ENCODE data around the gene KRTAP9-6. TPM values are rescaled to one million over a fixed set of nuclear protein-coding genes. Genes with fewer than 3 reads are reported as not detected.
"Not testable (repeated sequence)": the region's sequence is repeated elsewhere in the genome, so short reads cannot be mapped to it uniquely, and the experiment has no call there.

The KRTAP9-6 gene, protein sequence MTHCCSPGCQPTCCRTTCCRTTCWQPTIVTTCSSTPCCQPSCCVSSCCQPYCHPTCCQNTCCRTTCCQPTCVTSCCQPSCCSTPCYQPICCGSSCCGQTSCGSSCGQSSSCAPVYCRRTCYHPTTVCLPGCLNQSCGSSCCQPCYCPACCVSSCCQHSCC
- not detected in 2 replicates for total RNA-seq (2014; rRNA removed; shearing (Covaris generic))

DNA sequence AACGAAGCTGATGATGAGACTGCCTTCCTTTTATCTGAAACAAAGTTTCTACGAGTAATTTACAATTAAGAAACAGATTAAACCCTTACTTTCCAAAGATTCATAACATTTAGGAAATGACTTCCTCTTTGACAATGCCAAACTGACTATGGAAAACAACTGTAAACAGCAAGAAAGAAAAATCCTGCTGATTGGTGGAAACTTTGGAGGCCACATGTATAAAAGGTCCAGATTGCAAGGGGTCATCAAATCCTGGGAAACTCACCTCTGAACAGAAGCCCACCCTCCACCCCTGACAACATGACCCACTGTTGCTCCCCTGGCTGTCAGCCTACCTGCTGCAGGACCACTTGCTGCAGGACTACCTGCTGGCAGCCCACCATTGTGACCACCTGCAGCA, at the start of gene KRTAP9-6:
TSS of gene KRTAP9-6 (plus strand) at position 301 of the 400 bp plus-strand sequence. CDS start at position 301, 0 bp downstream.
- no peak for DNase-seq
- Histone ChIP-seq H3K36me3 (replicated peaks; ENCODE audit: control insufficient read depth, insufficient read depth, low read length) (no peaks in the 10 kb centered on the region), H3K27me3 (ENCODE audit: control insufficient read depth, insufficient read depth, low read length) (no peaks in the 10 kb centered on the region; the same call in 1 of the 2 replicates)

DNA sequence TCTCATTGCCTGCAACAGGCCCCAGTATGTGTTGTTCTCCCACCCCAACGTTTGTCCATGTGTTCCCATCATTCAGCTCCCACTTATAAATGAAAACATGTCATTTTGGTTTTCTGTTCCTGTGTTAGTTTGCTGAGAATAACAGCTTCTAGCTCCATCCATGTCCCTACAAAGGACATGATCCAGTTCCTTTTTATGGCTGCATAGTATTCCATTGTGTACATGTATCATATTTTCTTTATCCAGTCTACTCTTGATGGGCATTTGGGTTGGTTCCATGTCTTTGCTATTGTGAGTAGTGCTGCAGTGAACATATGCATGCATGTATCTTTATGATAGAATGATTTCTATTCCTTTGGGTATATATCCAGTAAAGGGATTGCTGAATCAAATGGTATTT, 49.5 kb upstream of the KRTAP9-6 start:
- no peak overlapping the region for H3K4me3 ChIP-seq (ENCODE audit: insufficient read depth, low read depth, low read length)
- DNase-seq: no peak
- no peaks in the 10 kb centered on the region for H3K27me3 ChIP-seq (ENCODE audit: control insufficient read depth, insufficient read depth, low read length)
- no peaks in the 10 kb centered on the region for H3K36me3 ChIP-seq (replicated peaks; ENCODE audit: control insufficient read depth, insufficient read depth, low read length)

More for the DNA sequence above, at the start of gene KRTAP9-6:
- H3K4me3 ChIP-seq (ENCODE audit: insufficient read depth, low read depth, low read length): no peak within 1 kb of the TSS

DNA sequence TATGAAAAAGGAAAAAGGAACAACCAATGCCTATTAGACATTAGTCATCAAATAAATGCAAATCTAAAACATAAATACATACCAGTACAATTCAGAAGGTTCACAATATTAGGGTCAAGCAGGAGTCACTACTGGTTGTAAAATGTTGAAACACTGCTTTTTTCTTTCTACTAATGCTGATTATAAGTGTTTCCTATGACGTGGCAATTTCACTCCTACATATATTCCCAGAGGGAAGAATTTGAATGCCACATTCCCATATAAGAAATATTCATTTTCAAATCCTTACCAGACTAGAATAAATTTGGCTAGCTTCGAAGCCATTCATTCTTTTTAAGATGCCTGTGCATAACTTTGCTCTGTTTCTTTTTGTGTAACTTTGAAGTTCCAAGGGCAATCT, 41.4 kb upstream of the KRTAP9-6 start:
- Histone ChIP-seq H3K27me3 (ENCODE audit: control insufficient read depth, insufficient read depth, low read length) (no peaks in the 10 kb centered on the region), H3K4me3 (ENCODE audit: insufficient read depth, low read depth, low read length) (no peak overlapping the region), H3K36me3 (replicated peaks; ENCODE audit: control insufficient read depth, insufficient read depth, low read length) (no peaks in the 10 kb centered on the region)
- no peak for DNase-seq

DNA sequence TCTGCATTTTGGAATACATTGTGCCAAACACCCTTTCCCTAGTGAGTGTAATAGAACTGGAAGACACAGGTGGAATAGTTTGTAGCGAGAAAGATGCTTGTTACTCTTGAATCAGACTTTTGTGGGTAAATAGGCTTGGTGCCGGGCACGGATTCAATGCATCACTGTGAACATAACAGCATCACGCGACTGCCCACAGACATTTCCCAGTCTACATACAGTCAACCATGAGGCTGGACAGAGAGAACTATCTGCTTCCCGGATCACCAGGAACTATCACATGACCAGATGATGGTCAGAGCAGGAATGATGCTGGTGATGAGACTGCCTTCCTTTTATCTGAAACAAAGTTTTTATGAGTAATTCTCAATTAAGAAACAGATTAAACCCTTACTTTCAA, 39.1 kb upstream of the KRTAP9-6 start:
- no peak for DNase-seq
- Histone ChIP-seq H3K36me3 (replicated peaks; ENCODE audit: control insufficient read depth, insufficient read depth, low read length) (no peaks in the 10 kb centered on the region), H3K27me3 (ENCODE audit: control insufficient read depth, insufficient read depth, low read length) (no peaks in the 10 kb centered on the region), H3K4me3 (ENCODE audit: insufficient read depth, low read depth, low read length) (no peak overlapping the region)

DNA sequence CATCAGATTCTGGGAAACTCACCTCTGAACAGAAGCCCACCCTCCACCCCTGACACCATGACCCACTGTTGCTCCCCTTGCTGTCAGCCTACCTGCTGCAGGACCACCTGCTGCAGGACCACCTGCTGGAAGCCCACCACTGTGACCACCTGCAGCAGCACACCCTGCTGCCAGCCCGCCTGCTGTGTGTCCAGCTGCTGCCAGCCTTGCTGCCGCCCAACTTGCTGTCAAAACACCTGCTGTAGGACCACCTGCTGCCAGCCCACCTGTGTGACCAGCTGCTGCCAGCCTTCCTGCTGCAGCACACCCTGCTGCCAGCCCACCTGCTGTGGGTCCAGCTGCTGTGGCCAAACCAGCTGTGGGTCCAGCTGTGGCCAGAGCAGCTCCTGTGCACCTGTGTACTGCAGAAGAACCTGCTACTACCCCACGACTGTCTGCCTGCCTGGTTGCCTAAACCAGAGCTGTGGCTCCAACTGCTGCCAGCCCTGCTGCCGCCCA, 38.5 kb upstream of the KRTAP9-6 start, which contains the start of gene KRTAP9-2:
TSS of gene KRTAP9-2 (plus strand) at position 51 of the 498 bp plus-strand sequence. CDS start at position 58, 7 bp downstream.
- not testable (repeated sequence) for H3K36me3 ChIP-seq (replicated peaks; ENCODE audit: control insufficient read depth, insufficient read depth, low read length); DNase-seq; H3K27me3 ChIP-seq (ENCODE audit: control insufficient read depth, insufficient read depth, low read length); H3K4me3 ChIP-seq (ENCODE audit: insufficient read depth, low read depth, low read length)

DNA sequence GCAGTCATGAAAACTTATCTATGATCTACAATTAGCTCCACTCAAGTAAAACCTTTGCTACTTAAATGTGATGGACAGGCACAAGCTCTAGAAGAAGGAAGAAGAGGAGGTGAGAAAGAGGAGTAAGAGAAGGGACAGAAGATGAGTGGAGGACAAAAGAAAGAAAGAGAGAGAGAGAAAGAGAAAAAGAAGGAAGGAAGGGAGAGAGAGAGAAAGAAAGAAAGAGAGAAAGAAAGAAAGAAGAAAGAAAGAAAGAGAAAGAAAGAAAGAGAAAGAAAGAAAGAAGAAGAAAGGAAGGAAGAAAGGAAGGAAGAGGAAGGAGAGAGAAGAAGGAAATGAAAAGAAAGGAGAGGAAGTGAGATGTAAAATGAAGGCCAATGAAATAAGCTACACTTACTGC, 35.1 kb upstream of the KRTAP9-6 start:
- no peak for DNase-seq
- no peaks in the 10 kb centered on the region for H3K27me3 ChIP-seq (ENCODE audit: control insufficient read depth, insufficient read depth, low read length)
- no peaks in the 10 kb centered on the region for H3K36me3 ChIP-seq (replicated peaks; ENCODE audit: control insufficient read depth, insufficient read depth, low read length)
- no peak overlapping the region for H3K4me3 ChIP-seq (ENCODE audit: insufficient read depth, low read depth, low read length)

DNA sequence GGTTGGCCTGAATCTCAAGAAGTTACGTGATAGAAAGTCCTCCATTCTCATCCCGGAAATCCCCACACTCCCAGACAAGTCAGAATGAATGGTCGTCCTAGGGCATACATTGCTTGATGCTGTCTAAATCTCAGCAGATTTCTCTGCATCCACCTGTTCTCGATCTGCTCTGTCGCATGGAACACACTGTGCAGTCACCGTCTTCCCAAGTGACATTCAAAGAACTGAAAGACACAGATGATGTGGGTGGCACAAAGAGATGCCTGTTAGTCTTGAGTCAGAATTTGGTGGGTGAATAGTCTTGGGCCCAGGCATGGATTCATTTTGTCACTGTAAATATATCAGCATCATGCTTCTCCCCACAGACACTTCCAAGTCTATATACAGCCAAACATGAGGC, 33.4 kb upstream of the KRTAP9-6 start:
- Histone ChIP-seq H3K4me3 (ENCODE audit: insufficient read depth, low read depth, low read length) (no peak overlapping the region), H3K36me3 (replicated peaks; ENCODE audit: control insufficient read depth, insufficient read depth, low read length) (no peaks in the 10 kb centered on the region), H3K27me3 (ENCODE audit: control insufficient read depth, insufficient read depth, low read length) (no peaks in the 10 kb centered on the region)
- no peak for DNase-seq

DNA sequence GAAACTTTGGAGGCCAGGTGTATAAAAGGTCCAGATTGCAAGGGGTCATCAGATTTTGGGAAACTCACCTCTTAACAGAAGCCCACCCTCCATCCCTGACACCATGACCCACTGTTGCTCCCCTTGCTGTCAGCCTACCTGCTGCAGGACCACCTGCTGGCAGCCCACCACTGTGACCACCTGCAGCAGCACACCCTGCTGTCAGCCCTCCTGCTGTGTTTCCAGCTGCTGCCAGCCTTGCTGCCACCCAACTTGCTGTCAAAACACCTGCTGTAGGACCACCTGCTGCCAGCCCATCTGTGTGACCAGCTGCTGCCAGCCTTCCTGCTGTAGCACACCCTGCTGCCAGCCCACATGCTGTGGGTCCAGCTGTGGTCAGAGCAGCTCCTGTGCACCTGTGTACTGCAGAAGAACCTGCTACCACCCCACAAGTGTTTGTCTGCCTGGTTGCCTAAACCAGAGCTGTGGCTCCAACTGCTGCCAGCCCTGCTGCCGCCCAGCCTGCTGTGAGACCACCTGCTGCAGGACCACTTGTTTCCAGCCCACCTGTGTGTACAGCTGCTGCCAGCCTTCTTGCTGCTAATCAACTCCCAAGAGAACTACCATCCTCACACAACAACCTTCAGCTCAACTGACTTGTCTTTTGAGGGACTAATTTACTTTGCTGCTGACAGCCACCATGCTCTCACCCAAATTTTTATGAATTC, 32.6 kb upstream of the KRTAP9-6 start, which contains the start of gene KRTAP9-3:
TSS of gene KRTAP9-3 (plus strand) at position 51 of the 707 bp plus-strand sequence. CDS start at position 104, 53 bp downstream.
- not testable (repeated sequence) for H3K36me3 ChIP-seq (replicated peaks; ENCODE audit: control insufficient read depth, insufficient read depth, low read length); H3K4me3 ChIP-seq (ENCODE audit: insufficient read depth, low read depth, low read length); H3K27me3 ChIP-seq (ENCODE audit: control insufficient read depth, insufficient read depth, low read length); DNase-seq

DNA sequence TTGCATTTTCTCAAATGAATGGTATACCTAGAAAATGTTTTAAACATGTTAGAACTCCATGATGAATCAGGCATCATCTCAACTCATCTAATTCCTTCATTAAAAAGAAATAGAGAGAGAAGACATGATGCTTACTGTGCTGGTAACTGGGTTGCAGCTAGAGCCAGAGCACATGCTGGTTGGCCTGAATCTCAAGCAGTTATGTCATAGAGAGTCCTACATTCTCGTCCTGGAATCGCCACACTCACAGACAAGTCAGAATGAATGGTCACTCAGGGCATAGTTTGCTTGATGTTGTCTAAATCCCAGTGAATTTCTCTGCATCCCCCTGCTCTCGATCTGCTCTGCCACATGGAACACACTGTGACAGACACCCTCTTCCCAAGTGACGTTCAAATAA, 28.1 kb upstream of the KRTAP9-6 start:
- H3K27me3 ChIP-seq (ENCODE audit: control insufficient read depth, insufficient read depth, low read length); H3K36me3 ChIP-seq (replicated peaks; ENCODE audit: control insufficient read depth, insufficient read depth, low read length); H3K4me3 ChIP-seq (ENCODE audit: insufficient read depth, low read depth, low read length); DNase-seq: not testable (repeated sequence)

DNA sequence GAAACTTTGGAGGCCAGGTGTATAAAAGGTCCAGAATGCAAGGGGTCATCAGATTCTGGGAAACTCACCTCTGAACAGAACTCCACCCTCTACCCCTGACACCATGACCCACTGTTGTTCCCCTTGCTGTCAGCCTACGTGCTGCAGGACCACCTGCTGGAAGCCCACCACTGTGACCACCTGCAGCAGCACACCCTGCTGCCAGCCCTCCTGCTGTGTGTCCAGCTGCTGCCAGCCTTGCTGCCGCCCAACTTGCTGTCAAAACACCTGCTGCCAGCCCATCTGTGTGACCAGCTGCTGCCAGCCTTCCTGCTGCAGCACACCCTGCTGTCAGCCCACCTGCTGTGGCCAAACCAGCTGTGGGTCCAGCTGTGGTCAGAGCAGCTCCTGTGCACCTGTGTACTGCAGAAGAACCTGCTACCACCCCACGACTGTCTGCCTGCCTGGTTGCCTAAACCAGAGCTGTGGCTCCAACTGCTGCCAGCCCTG, 27.2 kb upstream of the KRTAP9-6 start, which contains the start of gene KRTAP9-8:
TSS of gene KRTAP9-8 (plus strand) at position 51 of the 489 bp plus-strand sequence. CDS start at position 104, 53 bp downstream.
- not testable (repeated sequence) for H3K27me3 ChIP-seq (ENCODE audit: control insufficient read depth, insufficient read depth, low read length); H3K36me3 ChIP-seq (replicated peaks; ENCODE audit: control insufficient read depth, insufficient read depth, low read length); H3K4me3 ChIP-seq (ENCODE audit: insufficient read depth, low read depth, low read length); DNase-seq

DNA sequence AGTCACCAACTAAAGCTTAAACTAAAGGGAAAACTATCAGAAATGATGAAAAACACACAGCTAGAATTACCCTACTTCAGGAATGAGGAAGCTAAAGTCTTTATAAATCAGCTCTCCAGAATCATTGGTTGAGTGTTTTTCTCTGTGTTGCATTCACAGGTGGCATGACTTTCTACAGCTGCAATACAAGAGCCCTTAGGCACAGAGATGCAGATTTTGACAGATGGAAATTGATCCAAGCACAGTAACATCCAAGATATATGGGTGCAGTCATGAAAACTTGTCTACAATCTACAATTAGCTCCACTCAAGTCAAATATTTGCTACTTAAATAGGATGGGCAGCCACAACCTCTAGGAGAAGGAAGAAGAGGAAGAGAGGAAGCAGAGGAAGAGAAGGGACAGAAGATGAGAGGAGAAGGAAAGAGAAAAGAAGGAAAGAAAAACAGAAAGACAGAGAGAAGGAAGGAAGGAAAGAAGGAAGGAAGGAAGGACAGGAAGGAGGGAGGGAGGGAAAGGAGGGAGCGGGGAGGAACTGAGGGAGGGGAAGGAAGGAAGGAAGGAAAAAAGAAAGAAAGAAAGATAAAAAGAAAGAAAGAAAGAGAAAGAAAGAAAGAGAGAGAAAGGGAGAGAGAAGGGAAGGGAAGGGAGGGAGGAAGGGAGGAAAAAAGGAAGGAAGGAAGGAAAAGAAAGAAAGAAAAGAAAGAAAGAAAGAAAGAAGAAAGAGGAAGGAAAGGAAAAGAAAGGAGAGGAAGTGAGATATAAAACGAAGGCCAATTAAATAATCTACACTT, 18.0 kb upstream of the KRTAP9-6 start:
- DNase-seq; H3K36me3 ChIP-seq (replicated peaks; ENCODE audit: control insufficient read depth, insufficient read depth, low read length); H3K27me3 ChIP-seq (ENCODE audit: control insufficient read depth, insufficient read depth, low read length); H3K4me3 ChIP-seq (ENCODE audit: insufficient read depth, low read depth, low read length): not testable (repeated sequence)

DNA sequence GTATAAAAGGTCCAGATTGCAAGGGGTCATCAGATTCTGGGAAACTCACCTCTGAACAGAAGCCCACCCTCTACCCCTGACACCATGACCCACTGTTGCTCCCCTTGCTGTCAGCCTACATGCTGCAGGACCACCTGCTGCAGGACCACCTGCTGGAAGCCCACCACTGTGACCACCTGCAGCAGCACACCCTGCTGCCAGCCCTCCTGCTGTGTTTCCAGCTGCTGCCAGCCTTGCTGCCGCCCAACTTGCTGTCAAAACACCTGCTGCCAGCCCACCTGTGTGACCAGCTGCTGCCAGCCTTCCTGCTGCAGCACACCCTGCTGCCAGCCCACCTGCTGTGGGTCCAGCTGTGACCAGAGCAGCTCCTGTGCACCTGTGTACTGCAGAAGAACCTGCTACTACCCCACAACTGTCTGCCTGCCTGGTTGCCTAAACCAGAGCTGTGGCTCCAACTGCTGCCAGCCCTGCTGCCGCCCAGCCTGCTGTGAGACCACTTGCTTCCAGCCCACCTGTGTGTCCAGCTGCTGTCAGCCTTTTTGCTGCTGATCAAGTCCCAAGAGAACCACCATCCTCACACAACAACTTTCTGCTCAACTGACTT, 15.4 kb upstream of the KRTAP9-6 start, which contains the start of gene KRTAP9-4:
TSS of gene KRTAP9-4 (plus strand) at position 51 of the 604 bp plus-strand sequence. CDS start at position 85, 34 bp downstream.
- DNase-seq; H3K27me3 ChIP-seq (ENCODE audit: control insufficient read depth, insufficient read depth, low read length); H3K4me3 ChIP-seq (ENCODE audit: insufficient read depth, low read depth, low read length); H3K36me3 ChIP-seq (replicated peaks; ENCODE audit: control insufficient read depth, insufficient read depth, low read length): not testable (repeated sequence)

DNA sequence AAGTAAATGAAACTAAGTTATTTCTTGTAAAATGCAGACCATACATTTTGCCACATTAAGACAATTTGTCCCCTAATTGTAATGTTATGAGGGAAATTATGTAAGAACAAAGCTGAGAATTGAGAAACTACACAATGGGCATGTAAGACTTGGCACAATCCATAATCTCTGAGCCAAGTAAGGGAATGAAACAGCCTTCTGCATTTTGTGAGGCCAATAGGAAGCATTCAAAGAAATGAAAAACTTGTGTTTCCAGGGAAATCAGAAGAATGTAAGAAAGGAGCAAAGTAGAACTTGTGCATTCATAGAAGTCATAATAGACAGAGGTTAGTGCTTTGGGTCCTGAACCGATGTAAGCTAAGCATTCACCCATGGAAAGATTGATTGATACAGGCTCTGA, 13.9 kb upstream of the KRTAP9-6 start:
- Histone ChIP-seq H3K4me3 (ENCODE audit: insufficient read depth, low read depth, low read length) (no peak overlapping the region), H3K27me3 (ENCODE audit: control insufficient read depth, insufficient read depth, low read length) (peaks cover 2% of the 10 kb centered on the region; the same call in 1 of the 2 replicates), H3K36me3 (replicated peaks; ENCODE audit: control insufficient read depth, insufficient read depth, low read length) (no peaks in the 10 kb centered on the region)
- DNase-seq: no peak

DNA sequence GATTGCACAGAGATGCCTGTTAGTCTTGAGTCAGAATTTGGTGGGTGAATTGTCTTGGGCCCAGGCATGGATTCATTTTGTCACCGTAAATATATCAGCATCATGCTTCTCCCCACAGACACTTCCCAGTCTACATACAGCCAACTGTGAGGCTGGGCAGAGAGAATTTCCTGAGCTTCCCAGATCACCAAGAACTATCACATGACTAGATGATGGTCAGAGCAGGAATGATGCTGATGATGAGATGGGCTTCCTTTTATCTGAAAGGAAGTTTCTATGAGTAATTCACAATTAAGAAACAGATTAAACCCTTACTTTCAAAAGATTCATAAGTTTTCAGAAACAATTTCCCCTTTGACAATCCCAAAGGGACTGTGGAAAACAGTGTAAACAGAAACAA, 10.3 kb upstream of the KRTAP9-6 start:
- H3K27me3 ChIP-seq (ENCODE audit: control insufficient read depth, insufficient read depth, low read length): peaks cover 2% of the 10 kb centered on the region; the same call in 1 of the 2 replicates

More for the DNA sequence above, 10.3 kb upstream of the KRTAP9-6 start:
- no peak overlapping the region for H3K4me3 ChIP-seq (ENCODE audit: insufficient read depth, low read depth, low read length)
- DNase-seq: no peak
- no peaks in the 10 kb centered on the region for H3K36me3 ChIP-seq (replicated peaks; ENCODE audit: control insufficient read depth, insufficient read depth, low read length)

All from H7 (cell line).